Progenitor cell of endocrine pancreas (in vitro differentiated cells): ENCODE results near the gene ZNF709. TPM values are rescaled to one million over a fixed set of nuclear protein-coding genes. Genes with fewer than 3 reads are reported as not detected.

Experiments
- DNase-seq: peaks from one replicate; pipeline ENCODE4 v3.0.0; 2021; ENCODE audit warnings: low spot score; ENCODE audit not compliant: unreplicated experiment
- H3K27ac Mint-ChIP-seq: 2 replicates; pipeline ENCODE4 v1.8.0; 2021; ENCODE audit warnings: mild to moderate bottlenecking, moderate library complexity, mixed read lengths
- H3K27me3 Mint-ChIP-seq: 2 replicates; pipeline ENCODE4 v1.8.0; 2021; ENCODE audit warnings: mixed read lengths
- H3K36me3 Mint-ChIP-seq: 2 replicates; pipeline ENCODE4 v1.8.0; 2022; ENCODE audit warnings: mixed read lengths; ENCODE audit not compliant: insufficient read depth
- H3K4me1 Mint-ChIP-seq: 2 replicates; pipeline ENCODE4 v1.8.0; 2021; ENCODE audit warnings: low read depth, mixed read lengths
- H3K4me3 Mint-ChIP-seq: 2 replicates; pipeline ENCODE4 v1.8.0; 2021; ENCODE audit warnings: low read depth, mild to moderate bottlenecking, moderate library complexity, mixed read lengths
- H3K9me3 Mint-ChIP-seq: 2 replicates; pipeline ENCODE4 v1.8.0; 2021; ENCODE audit warnings: low read depth, mixed read lengths
- CTCF ChIP-seq: fragments of 200-600 bp; sonication (generic); IDR thresholded peaks from one replicate; pipeline ENCODE4 v1.5.0; 2021; ENCODE audit warnings: antibody characterized with exemption, mild to moderate bottlenecking; ENCODE audit not compliant: unreplicated experiment
- long read RNA-seq: library from polyadenylated mRNA; unstranded; transcript quantifications from one replicate; pipeline ENCODE4 v2.0.0, GENCODE V29; 2020
- total RNA-seq: library from RNA; stranded (reverse); gene quantifications from 2 replicates; pipeline ENCODE4 v1.2.1, GENCODE V29; 2021

The ZNF709 gene
- 5.8 and 9.1 TPM in 2 replicates for total RNA-seq
- long read RNA-seq, full-length matches to known transcripts: 8 of 11 reads
- long read RNA-seq, partial matches to known transcripts: 0 of 11 reads
- long read RNA-seq, other reads (novel, unspliced or antisense): 3 of 11 reads

GRCh38 chr19:12484371-12485051 lies at the start of gene ZNF709:
Gene ZNF709 (minus strand): TSS chr19:12484816. CDS start chr19:12484657, 159 bp downstream.
- TF ChIP-seq CTCF: no peak
- peak; percentile 92 for DNase-seq
- Mint-ChIP-seq H3K36me3 (peaks cover 2% of the 10 kb centered on the region), H3K4me1 (peaks cover 22% of the 10 kb centered on the region), H3K27ac (peak within 1 kb of the TSS; percentile 99), H3K4me3 (peak within 1 kb of the TSS; percentile 91), H3K9me3 (no peaks in the 10 kb centered on the region), H3K27me3 (no peaks in the 10 kb centered on the region)

DNA sequence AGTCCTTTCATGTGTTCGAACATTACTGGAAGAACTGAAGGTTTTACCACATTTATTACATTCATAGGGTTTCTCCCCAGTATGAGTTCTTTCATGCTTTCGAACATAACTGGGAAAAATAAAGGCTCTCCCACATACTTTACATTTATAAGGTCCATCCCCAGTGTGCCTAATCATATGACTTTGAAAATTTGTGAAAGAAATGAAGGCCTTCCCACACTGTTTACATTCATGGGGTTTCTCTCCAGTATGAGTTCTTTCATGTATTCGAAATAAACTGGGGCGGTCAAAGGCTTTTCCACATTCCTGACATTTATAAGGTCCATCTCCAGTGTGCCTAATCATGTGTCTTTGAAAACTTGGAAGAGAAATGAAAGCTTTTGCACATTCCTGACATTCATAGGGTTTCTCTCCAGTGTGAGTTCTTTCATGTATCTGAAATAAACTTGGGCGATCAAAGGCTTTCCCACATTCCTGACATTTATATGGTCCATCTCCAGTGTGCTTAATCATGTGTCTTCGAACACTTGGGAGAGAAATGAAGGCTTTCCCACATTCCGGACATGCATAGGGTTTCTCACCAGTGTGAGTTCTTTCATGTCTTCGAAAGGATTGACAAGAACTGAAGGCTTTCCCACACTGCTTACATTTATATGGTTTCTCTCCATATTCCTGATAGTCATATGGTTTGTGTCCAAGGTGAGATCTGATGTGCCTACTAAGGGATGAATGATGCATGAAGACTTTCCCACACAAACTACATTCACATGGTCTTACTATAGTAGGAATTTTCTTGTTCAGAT lies 42.6 kb upstream of the ZNF709 start:
- Mint-ChIP-seq H3K27me3 (no peaks in the 10 kb centered on the region), H3K9me3 (peaks cover 66% of the 10 kb centered on the region), H3K36me3 (peaks cover 86% of the 10 kb centered on the region), H3K4me1 (no peaks in the 10 kb centered on the region), H3K27ac (peak overlapping the region; percentile 84), H3K4me3 (no peak overlapping the region)
- no peak for DNase-seq
- TF ChIP-seq CTCF: no peak

DNA sequence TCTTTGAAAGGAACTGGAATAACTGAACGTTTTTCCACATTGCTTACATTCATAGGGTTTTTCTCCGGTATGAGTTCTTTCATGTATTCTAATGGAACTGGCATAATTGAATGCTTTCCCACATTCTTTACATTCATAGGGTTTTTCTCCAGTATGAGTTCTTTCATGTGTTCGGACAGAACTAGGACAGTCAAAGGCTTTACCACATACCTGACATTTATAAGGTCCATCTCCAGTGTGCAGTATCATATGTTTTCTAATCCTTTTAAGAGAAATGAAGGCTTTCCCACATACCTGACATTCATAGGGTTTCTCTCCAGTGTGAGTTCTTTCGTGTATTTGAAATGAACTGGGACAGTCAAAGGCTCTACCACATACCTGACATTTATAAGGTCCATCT lies 41.9 kb upstream of the ZNF709 start:
- H3K27ac Mint-ChIP-seq: peak overlapping the region; percentile 84
- DNase-seq: no peak
- TF ChIP-seq CTCF: no peak
- H3K27me3 Mint-ChIP-seq: no peaks in the 10 kb centered on the region
- no peak overlapping the region for H3K4me3 Mint-ChIP-seq
- H3K36me3 Mint-ChIP-seq: peaks cover 88% of the 10 kb centered on the region
- peaks cover 68% of the 10 kb centered on the region for H3K9me3 Mint-ChIP-seq
- H3K4me1 Mint-ChIP-seq: no peaks in the 10 kb centered on the region

GRCh38 chr19:12521996-12522395 lies 37.4 kb upstream of the ZNF709 start:
- Mint-ChIP-seq H3K9me3 (peaks cover 62% of the 10 kb centered on the region), H3K36me3 (peaks cover 73% of the 10 kb centered on the region), H3K27ac (peak overlapping the region; percentile 62), H3K27me3 (no peaks in the 10 kb centered on the region), H3K4me1 (no peaks in the 10 kb centered on the region), H3K4me3 (no peak overlapping the region)
- TF ChIP-seq CTCF: no peak
- no peak for DNase-seq

DNA sequence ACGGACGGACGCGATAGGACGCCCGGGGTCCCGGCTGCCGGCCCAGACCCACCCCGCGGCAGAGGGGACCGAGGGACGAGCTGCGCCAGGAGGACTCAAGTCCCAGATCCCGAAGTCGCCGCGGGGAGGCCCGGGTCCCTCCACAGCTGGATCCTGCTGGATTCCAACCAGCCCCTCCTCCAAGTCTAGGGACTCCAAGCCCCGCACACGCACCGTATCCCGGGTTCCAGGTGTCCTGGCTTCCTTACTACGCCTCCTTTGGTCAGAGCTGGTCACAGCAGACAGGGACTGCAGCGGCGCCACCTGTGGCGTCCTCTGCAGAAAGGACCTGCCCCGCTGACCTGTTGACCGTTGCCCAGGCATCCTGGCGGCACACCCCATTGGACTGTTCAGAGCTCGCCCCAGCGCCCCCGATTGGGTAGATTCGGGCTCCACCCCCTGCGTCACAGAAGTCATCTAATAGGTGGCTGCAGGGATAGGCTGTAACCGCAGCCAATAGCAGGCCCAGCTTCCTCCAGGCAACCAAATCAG lies 29.0 kb upstream of the ZNF709 start:
- no peak for DNase-seq
- Mint-ChIP-seq H3K4me1 (no peaks in the 10 kb centered on the region), H3K27ac (no peak overlapping the region), H3K27me3 (no peaks in the 10 kb centered on the region), H3K9me3 (peaks cover 38% of the 10 kb centered on the region), H3K4me3 (no peak overlapping the region), H3K36me3 (peaks cover 20% of the 10 kb centered on the region)
- TF ChIP-seq CTCF: no peak
